Activated CD8-positive, alpha-beta memory T cell treated with anti-CD3 and anti-CD28 coated beads, Interleukin-2, amount 50 U/mL, for 4 hours (primary cell): Measurements from ENCODE around the gene LSP1.

Experiments
- DNase-seq: peaks from one replicate; pipeline ENCODE4 v3.0.0-alpha.2; 2020

LSP1 gene

DNA sequence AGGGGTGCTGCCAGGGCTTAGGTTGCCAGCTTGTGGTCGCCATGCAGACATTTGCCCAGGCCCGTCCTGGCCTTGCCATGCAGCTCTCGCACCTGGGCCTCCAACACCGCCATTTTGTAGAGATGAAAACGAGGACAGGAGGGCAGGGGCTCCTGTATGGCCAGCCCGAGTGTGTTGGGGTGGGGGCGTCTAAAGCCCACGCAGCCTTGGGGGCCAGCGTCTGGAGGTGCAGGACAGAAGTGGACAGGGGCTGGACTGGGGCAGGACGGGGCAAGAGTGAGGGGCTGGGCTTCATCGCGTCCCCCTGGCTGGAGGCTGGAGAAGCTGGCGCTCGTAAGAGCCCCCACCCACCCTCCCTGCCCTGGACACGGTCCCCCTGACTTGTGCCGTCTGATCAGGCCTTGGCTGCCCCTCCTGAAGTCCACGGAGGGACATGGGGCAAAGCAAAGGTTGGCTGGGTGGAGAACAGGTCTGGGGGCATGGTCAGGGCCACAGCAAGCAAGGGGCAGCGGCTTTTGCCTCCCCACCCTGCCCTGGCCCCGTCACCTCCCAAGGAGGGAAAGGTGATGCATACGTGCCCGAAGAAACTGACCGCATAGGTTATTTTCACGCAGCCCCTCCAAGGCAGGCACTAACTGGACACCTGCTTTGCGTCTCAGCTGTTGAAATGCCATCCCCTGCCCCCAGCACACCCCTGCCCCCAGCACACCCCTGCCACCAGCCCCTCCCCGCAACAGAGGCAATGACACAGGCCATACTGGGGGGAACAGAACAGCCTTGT is 67.4 kb downstream of the LSP1 start:
- no peak for DNase-seq

DNA sequence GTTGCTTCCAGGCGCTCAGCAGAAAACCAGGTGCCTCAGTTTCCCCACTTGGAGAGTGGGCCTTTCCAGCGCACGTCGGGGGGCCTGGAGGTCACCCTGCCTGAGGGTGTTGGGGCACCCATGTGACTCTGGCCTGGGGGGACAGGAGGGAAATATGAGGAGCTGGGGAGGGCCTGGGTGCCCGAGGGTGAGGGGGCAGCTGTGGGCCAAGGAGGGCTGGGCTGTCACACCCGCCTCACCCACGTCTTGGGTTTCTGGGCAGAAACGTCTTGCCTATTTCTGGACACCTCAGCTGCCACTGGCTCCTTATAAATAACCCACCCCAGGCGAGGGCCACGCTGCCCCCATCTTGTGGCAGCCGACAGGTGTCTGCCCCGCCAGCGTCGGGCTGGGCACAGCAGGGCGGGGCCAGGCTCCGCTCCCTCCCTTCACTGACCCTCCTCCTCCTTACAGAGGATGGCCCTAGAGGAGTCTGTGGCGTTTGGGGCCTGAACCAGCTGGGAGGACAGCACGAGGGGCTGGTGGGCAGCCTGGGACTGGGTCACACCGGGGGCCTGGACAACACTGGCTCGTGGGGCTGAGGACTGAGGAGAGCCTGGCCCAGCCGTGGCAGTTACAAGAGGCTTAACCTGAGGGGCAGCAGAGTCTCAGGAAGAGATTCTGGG is 68.2 kb downstream of the LSP1 start:
- no peak for DNase-seq

DNA sequence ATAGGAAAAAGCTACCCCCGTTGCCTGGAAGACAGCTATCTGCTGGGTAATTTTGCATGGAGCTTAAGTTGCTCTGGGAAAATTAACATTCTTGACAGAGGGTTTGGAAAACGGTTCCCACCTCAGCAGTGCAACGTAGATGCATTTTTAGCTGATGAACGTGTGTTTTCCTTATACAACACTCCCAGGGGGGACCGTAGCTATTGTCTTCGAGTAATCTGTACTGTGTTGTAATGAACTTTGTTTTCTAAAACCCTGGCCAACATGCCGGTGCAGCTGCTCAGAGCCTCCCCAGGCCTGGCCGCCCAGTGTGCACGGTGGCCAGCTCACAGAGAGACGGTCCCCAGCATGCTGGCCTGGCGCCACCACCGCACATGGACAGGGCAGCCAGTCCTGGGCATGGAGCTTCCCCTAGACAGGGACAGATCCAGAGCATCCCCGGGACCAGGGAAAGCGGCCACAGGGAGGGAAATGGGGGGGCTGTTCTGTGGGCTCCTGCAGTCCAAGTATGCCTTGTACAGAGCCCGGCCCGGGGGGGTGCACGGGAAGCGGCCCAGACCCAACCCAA is 68.8 kb downstream of the LSP1 start:
- no peak for DNase-seq

DNA sequence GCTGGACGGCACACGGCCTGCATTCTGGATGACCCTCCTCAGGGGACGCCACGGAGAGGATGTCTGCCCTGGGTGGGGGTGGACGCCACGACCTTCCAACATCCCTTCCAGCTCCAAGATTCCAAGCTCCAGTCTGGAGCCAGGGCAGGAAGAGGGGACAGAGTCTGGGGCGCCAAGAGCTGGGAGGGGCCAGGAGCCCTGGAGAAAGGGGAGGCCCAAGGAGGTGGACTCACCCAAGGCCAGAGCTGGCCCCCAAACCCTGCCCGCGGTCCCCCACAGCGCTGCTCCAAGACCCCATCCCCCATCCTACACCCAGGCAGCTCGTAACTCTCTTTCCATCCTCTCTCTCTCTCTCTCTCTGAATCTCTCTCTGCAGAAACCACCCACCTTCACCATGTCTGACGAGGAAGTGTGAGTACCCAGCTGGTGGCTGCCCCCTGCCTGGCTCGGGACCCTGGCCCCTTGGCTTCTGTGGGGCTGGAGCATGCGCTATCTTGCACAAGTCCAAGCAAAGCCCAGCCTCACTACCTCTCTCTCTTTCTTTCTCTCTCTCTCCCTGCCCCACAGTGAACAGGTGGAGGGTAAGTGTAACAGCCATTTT is 69.7 kb downstream of the LSP1 start:
- DNase-seq, result no peak

DNA sequence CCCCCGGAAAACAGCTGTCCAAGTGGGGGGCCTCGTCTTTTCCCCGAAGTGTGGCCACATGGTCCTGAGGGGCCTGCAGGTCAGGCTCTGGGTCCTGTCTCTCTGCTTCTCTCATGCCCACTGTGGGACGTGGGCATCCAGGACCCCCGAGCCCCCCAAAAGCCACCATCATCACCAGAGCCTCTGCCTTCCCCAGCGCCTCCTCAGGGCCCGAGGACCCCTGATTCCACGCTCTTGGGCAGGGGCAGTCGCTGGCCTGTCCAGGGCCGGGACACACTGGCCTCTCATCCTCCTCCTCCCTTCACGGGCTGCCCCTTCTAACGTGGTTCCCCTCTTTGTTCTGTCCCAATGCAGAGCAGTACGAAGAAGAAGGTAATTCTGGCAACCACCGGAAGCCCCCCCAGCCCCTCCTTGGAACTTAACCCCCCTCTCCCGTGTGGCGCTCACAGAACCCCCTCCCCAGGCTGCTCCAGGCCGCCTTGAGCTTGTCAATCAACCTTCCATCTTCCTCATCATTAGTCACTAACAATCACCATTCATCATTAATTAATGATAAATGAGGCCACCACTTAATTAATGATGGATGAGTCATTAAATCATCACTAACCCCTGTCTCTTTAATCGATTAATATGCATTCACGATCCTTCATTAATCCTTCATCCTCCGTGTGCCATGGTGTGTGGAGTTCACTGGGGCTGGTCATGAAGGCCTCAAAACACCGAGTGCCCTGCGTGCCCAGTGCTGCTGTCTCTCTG is 70.5 kb downstream of the LSP1 start:
- DNase-seq, result no peak

DNA sequence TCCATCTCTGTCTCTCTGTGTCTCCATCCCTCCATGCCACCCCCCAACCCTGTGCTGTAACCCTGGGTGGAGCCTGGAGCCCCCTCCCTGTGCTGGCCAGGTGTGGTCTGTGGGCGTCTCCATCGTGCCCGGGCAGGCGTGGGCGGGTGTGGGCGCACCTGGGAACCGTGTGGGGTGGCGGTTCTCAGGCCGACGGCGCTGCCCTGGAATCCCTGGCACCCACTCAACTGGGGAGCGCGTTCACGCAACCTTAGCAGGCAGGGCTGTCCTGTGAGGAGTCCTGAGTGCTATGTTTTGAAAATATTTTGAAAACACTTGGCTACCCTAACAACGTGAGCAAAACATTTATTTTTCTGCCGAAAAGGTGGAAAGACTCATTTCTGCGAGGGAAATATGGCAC is 71.3 kb downstream of the LSP1 start:
- no peak for DNase-seq

DNA sequence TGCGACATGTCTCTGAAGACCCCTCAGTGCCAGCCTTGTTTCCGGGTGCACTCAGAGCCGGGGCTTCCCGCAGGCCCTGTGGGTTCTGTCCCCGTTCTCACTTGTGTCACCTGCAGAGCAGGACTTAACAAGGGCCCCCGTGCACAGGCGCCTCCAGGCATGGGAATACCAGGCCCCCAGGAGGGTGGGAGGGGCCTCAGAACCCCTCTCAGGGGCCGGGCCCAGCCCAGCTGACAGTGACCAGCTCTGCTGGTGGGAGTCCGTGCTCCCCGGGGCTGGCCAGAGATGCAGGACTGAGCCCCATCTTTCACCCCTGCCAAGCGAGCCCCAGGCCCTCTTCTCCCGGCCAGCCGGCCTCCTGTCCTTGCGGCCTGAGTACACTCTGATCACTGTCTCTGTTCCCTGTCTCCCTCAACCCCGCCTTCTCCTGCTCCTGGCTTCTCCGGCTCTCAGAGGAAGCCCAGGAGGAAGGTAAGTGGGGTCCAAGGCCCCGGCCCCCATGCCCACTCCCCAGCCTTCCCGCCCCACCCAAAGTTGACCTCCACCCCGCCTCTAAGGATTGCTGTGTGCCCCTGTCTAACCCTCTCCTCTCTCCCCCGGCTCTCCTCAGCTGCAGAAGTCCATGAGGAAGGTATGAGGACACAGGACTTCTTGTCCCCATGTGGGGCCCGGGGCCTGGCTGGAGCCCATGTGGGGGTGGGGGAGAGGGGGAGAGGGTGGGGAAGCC is 71.9 kb downstream of the LSP1 start:
- DNase-seq, result no peak

DNA sequence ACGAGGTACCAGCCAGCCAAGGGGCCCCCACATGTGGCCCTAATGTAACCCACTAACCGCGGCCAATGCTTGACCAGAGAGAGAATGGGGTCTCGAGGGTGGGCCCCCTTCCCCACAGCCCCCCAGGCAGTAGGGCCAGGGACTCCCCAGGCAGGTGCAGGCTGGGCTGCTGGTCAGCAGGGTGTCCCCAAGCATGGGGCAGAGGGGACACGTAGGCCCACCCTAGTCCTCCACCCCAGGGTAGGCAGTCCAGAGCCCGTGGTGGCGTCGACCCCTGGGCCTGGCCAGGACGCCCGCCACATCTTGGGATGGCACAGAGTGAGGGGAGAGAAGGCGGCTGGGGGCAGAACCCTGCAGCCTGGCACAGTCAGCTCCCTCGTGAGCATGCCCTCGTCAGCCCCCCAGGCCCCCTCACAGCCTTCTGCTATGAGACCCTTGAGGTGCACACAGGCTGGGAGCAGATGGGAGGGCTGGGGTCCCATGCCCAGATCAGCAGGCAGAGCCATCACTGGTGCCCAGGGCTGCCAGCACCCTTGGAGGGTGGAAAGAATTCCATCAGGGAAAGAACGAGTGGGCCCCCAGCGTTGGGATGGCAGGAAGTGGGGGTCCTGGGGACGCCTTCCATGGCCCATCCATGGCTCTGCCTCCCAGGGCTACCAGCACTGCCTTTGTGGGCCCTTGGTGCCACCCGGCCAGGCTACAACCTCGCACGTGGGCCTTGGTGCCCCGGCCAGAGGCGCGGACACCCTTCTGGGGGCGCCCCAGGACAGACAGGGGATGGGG is 72.7 kb downstream of the LSP1 start:
- DNase-seq, result no peak

DNA sequence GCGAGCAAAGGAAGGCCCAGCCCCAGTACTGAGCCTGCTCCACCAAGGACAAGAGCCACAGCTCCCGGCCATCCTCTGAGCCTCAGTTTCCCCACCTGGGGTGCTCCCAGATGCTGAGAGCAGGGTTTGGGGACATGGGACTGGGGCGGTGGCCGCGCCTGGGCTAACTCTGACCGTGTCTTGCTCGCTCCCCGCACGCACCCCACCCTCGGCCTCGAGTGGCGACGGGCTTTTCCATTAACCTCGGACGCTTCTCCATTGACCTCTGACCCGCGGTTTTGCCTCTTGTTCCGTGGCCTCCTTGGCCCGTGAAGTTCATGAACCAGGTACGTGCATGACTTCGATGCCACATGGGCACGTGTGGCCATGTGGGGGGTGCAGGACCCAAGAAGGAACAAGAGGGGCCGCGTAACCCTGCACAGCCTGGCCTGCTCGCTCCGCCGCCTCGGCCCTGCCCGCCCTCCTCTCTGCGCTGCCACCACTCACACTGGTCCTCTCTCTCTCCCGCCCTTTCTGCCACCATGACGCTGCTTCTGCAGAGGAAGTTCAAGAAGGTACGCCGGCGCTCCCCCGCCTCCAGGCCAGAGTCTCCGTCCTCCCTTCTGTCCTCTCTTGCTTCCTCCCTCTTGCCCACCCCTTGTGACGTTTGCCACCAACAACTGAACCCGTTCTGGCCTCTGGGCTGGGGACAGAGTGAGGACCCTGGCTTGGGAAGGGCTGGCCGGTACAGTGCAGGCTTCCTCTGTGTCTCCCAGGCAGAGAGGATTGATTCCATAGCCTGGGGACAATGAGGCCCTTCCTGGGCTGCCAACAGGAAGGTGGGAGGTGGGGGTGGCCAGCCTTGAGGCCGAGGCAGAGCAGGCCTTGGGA is 73.5 kb downstream of the LSP1 start:
- no peak for DNase-seq

DNA sequence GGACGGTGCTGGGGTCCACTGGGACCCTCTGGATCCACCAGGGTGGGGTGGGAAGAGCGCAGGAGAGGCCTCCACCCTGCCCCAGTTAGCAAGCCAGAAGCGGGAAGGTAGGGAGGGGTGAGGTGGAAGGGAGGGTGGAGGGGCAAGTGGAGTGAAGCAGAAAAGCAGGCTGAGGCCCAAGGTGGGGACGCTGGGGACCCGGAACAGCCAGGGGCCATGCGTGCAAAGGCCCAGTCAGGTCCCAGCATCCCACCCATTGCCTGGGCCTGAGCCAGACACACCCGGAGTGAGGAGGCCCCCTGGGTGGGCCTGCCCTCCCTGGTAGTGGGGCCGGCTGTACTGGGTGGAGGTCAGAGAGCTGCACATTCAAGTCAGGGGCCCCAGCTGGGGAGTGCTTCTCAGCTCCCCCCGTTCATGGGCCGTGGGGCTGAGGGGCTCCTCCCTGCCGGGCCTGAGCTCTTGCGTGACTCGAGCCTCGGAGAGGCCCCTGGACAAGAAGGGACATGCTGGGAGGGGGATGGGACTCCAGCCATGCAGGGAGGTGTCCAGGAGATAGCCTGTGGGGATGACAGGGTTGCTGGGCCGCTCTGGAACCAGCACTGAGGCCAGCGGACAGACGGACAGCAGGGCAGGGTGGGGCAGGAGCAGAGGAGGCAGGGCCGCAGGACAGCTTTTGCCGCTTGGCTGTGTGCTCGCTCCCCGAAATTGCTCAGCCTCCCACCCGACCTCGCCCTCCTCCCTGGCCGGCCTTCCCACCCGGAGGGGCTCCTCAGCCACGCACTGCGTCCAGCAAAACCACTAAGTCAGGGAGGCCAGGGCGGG is 74.4 kb downstream of the LSP1 start:
- no peak for DNase-seq

DNA sequence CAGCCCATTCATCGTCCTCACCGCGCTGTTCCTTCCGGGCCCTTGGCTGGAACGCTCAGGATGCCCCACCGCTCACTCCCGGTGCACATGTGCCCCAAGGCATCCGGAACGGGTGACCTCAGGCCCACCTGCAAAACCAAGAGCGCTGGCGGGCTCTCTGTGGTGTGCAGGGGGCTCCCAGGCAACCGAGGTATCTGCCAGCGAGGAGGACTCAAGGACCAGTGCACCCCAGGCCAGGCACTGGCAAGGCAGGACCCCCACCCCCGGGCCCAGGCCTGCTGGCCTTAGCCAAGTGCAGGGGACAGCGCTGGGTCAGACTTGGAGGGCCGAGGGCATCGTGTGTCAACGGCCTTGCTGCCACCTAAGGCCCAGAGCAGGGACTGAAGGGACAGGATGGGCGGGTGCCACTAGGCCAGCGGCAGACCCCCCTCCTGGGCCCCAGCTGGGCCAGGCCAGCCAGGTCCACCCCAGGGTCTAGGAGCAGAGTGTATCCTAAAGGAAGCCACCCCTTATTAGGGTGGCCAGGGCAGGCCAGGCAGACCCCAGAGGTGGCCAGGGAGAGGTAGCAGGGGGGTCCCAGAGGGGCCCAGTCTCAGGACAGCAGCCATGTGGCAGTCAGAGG is 75.1 kb downstream of the LSP1 start:
- DNase-seq, result no peak

DNA sequence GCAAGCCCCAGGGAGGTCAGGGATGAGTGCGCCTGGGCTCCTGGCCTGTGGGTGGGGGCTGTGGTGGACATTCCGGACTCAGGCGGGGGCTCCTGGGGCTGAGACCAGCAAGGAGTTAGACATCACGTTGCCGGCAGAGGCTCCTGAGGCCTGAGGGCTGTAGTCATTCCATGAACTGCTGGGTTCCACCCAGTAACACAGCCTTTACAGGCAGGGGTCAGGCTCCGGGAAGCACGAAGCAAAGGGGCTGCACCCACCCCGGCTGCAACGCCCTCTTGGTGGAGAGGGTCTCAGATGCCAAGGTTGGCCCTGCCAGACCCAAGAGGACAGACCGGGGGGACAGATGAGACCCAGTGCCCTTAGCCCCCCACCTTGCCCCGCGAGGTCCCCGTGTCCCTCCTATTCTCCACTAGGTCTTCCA is 75.6 kb downstream of the LSP1 start:
- no peak for DNase-seq

DNA sequence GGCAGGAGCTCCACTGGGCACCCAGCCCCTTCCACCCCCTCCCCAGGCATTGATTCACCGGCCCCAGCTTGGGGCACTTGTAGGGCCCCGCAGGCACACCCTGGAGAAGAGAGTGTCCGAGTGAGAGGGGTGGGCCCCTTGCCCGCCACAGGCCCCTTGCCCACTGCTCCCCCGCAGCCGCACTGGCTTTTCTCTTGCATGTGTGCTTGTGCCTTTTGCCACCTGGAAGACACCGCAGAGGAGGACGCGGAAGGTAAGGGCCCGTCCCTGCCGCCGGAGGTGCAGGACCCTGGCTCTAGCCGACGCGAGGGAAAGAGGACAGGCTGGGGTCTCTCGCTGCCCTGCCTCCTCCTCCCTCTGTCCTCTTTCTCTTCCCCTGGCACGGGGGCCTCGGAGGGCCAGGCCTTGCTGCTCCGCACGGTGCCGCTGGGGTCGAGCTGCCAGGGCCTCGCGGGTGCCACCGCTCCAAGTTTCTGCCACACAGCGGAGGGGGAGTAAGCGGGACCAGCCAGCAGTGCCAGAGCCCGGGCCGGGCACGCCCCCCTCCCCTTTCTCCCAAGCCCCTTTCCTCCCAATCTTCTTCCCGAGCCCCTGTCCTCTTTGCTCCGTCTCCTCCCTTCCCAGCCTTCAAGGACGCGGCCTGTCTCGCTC is 76.1 kb downstream of the LSP1 start:
- no peak for DNase-seq

DNA sequence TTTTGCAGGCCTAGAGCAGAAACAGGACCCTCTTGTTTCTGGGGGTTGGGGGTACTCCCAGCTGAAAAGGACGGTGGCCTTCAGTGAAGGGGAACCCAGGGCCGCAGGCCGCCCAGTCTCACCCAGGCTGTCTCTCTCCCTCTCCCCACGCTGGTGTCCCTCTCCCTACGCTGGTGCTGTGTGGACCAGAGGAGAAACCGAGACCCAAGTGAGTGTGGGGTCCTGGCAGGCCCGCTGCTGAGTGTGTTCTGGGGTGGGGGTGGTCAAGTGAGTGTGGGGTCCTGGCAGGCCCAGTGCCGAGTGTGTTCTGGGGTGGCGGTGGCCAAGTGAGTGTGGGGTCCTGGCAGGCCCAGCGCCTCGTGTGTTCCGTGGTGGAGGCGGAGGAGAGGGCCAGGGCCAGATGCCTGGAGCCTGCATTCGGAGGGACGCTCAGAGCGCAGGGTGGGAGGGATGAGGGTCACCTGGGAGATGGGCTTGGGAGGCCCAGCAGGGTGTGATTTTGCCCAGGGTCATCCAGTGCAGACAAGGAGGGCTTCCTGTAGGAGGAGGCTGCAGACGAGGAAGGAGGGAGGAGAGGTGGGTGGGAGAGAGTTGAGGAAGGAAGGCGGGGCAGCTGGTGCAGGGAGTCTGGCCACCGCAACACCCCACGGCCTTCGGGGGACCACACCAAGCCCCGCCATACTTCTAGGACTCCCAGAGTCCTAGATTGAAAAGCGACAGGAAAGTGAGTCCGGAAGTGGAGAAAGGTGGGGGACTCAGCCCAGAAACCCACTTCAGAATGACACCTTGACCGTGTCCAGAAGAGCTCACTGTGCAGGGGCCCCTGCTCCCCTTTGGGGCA is 77.0 kb downstream of the LSP1 start:
- no peak for DNase-seq

DNA sequence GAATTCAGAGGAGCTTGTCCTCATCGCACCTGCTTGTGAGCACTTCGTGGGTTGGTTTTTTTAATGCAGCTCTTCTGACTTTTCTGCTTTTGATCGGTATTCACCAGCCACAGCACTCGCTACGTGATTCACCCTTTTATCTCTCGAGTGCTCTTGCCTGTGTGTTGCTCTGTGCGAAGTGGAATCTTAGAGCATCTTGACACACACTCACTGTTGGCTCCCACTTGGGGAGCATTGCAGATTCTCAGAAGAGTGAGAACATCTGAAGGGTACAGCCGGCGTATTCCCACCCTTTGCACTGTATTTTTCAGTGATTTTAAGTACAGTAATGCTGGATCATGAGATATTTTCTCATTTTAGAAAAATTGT is 77.6 kb downstream of the LSP1 start:
- no peak for DNase-seq

DNA sequence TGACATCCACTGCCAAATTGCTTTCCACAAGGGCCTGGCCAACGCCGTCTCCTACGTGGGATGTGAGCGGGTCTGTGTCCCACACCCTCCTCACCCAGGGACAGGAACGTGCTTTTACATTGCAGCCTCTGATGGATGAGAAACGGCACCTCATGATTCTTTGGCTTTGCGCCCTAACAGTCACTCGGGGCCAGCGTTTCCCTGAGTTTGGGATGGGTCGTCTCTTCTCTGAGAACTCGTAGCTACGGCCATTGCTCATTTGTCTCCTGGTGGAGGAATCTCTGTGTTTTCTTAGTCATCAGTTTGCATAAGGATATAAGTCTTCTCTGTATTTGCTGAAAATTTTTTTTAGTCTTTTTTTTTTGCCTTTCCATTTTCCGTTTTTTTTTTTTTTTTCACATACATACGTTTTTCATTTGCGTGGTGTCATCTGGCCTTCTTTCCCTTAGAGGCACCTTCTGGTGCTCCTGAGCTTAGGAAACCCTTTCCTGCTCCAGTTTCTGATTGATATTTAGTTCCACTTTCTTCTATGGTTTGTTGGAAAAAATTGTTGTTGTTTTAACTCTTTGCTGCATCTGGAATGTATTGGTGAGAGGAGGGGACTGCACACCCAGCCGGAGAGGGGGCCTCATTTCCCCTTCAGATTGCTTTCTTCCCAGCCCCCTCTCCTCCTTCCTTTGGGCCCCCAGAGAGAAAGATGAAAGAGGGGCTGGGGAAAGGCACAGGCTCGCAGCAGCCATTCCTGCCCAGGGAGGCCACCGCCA is 78.6 kb downstream of the LSP1 start:
- no peak for DNase-seq

DNA sequence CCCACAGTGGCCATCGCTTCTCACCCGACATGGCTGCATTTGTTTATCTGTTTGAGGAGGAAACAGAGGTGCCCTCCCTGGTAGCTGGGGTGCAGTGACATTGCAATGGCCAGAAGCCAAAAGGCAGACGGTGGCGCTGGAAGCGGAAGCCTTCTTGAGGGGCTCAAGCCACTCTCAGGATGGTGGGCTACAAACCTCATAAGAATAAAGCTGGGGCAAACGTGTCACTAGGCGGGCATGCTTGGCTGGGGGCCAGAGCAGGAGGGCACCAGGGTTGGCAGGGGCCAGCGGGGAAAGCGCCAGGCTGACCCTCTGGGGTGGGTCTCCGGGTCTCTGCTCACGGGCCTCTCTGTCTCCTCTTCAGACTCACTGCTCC is 79.2 kb downstream of the LSP1 start:
- DNase-seq, result no peak
